IMR-90 (cell line): Measurements from ENCODE around the gene BNIP5. TPM values are rescaled to one million over a fixed set of nuclear protein-coding genes. Genes with fewer than 3 reads are reported as not detected.

ENCODE experiments used
- ATAC-seq: fragments of 200-7000 bp; cut with Tn5 transposase; 2 replicates; pipeline ENCODE4 v1.9.1; 2020; ENCODE audit warnings: low read depth, mild to moderate bottlenecking, moderate library complexity
- BruUV-seq: library from RNA; stranded (reverse); fragments of 400-500 nt; replicated peaks from 2 replicates; lab custom pipeline; 2021; lab: Mats Ljungman, UMichigan
- CTCF ChIA-PET: fragments of 300-600 bp; formaldehyde crosslinking; extraction: SDS; loops from one replicate; lab custom pipeline; 2021; ENCODE audit warnings: antibody characterized with exemption; lab: Yijun Ruan, JAX
- POLR2A ChIA-PET: fragments of 300-600 bp; sonication (Branson Sonifier 250); formaldehyde crosslinking; loops from one replicate; lab custom pipeline; 2022; ENCODE audit warnings: antibody characterized with exemption; ENCODE audit not compliant: unreplicated experiment; lab: Charles Lee
- DNase-seq: peaks from one replicate; pipeline ENCODE4 v3.0.0; 2013
- H2AFZ ChIP-seq: replicated peaks from 2 replicates; pipeline ENCODE3; 2013; ENCODE audit warnings: low read length, mild to moderate bottlenecking; ENCODE audit not compliant: poor library complexity
- H2AK5ac ChIP-seq: 2 replicates; pipeline ENCODE4 v1.6.1; 2013; ENCODE audit warnings: low read depth, low read length, inconsistent platforms
- H2AK9ac ChIP-seq: replicated peaks from 2 replicates; pipeline ENCODE3; 2013; ENCODE audit warnings: mild to moderate bottlenecking, low read depth, low read length, moderate library complexity; ENCODE audit not compliant: poor library complexity
- H2BK120ac ChIP-seq: 2 replicates; pipeline ENCODE4 v1.6.1; 2013; ENCODE audit warnings: low read depth, low read length, inconsistent platforms
- H2BK15ac ChIP-seq: 3 replicates; pipeline ENCODE4 v1.6.1; 2013; ENCODE audit warnings: low read depth, low read length, inconsistent platforms
- H2BK20ac ChIP-seq: 2 replicates; pipeline ENCODE4 v1.6.1; 2013; ENCODE audit warnings: low read depth, mild to moderate bottlenecking, inconsistent platforms, low read length, moderate library complexity
- H2BK5ac ChIP-seq: 2 replicates; pipeline ENCODE4 v1.6.1; 2013; ENCODE audit warnings: mild to moderate bottlenecking, low read depth, low read length, inconsistent platforms; ENCODE audit not compliant: poor library complexity, severe bottlenecking
- H3K14ac ChIP-seq: replicated peaks from 2 replicates; pipeline ENCODE4 v1.6.1; 2013; ENCODE audit warnings: low read depth, low read length, inconsistent platforms
- H3K18ac ChIP-seq: 2 replicates; pipeline ENCODE4 v1.6.1; 2013; ENCODE audit warnings: low read depth, low read length, control low read depth
- H3K23ac ChIP-seq: 2 replicates; pipeline ENCODE4 v1.6.1; 2013; ENCODE audit warnings: low read depth, low read length, inconsistent platforms
- H3K27ac ChIP-seq: 2 replicates; pipeline ENCODE4 v1.5.1; 2013; ENCODE audit warnings: mild to moderate bottlenecking, control low read depth, low read length; ENCODE audit not compliant: insufficient read depth
- H3K27me3 ChIP-seq: 2 replicates; pipeline ENCODE4 v1.6.1; 2013; ENCODE audit warnings: low read length; ENCODE audit not compliant: control insufficient read depth, insufficient read depth
- H3K36me3 ChIP-seq: 2 replicates; pipeline ENCODE4 v1.6.1; 2013; ENCODE audit warnings: low read length, mixed read lengths; ENCODE audit not compliant: control insufficient read depth, insufficient read depth
- H3K4ac ChIP-seq: 2 replicates; pipeline ENCODE4 v1.6.1; 2013; ENCODE audit warnings: low read depth, low read length, inconsistent platforms
- H3K4me1 ChIP-seq: 2 replicates; pipeline ENCODE4 v1.6.1; 2013; ENCODE audit warnings: low read length, mixed read lengths; ENCODE audit not compliant: control insufficient read depth, insufficient read depth
- H3K4me2 ChIP-seq: 2 replicates; pipeline ENCODE4 v1.6.1; 2013; ENCODE audit warnings: low read depth, mild to moderate bottlenecking, control low read depth, low read length, moderate library complexity
- H3K4me3 ChIP-seq: 2 replicates; pipeline ENCODE4 v1.5.1; 2013; ENCODE audit warnings: low read depth, mild to moderate bottlenecking, control low read depth, low read length, moderate library complexity; ENCODE audit not compliant: insufficient read depth
- H3K56ac ChIP-seq: 2 replicates; pipeline ENCODE4 v1.6.1; 2013; ENCODE audit warnings: low read length, inconsistent platforms; ENCODE audit not compliant: insufficient read depth; ENCODE audit errors: extremely low read depth
- H3K79me1 ChIP-seq, 2 experiments: 2 replicates each; pipeline ENCODE4 v1.6.1; 2013; ENCODE audit warnings: low read length in 2 of 2, inconsistent platforms in 1 of 2, low read depth in 1 of 2
- H3K9ac ChIP-seq: 2 replicates; pipeline ENCODE4 v1.6.1; 2013; ENCODE audit warnings: low read depth, low read length, control low read depth
- H3K9me1 ChIP-seq: 2 replicates; pipeline ENCODE4 v1.6.1; 2013; ENCODE audit warnings: low read length, inconsistent platforms; ENCODE audit not compliant: insufficient read depth
- H3K9me3 ChIP-seq: 2 replicates; pipeline ENCODE4 v1.6.1; 2013; ENCODE audit warnings: low read length; ENCODE audit not compliant: control insufficient read depth, insufficient read depth
- H4K20me1 ChIP-seq: 2 replicates; pipeline ENCODE4 v1.6.1; 2013; ENCODE audit warnings: low read length, inconsistent platforms; ENCODE audit not compliant: insufficient read depth
- H4K5ac ChIP-seq: 2 replicates; pipeline ENCODE4 v1.6.1; 2013; ENCODE audit warnings: mild to moderate bottlenecking, low read depth, low read length, control low read depth
- H4K8ac ChIP-seq, 2 experiments: 2 replicates each; pipeline ENCODE4 v1.6.1; 2013; ENCODE audit warnings: low read depth in 2 of 2, low read length in 2 of 2, control low read depth in 1 of 2, inconsistent platforms in 1 of 2
- H4K91ac ChIP-seq: 2 replicates; pipeline ENCODE4 v1.6.1; 2013; ENCODE audit warnings: low read depth, low read length, inconsistent platforms; ENCODE audit not compliant: insufficient read depth
- BHLHE40 ChIP-seq: fragments of 150-350 bp; IDR thresholded peaks from 2 replicates; pipeline ENCODE4 v1.6.1; 2016; ENCODE audit warnings: mild to moderate bottlenecking, low read depth, low read length
- CTCF ChIP-seq: conservative IDR thresholded peaks from 2 replicates; pipeline ENCODE4 v1.5.1; 2012; ENCODE audit warnings: mild to moderate bottlenecking, low read depth, low read length, improper control_type of control experiment
- FOS ChIP-seq: fragments of 150-350 bp; IDR thresholded peaks from 2 replicates; pipeline ENCODE4 v1.6.1; 2016; ENCODE audit warnings: low read depth, low read length
- MAZ ChIP-seq: IDR thresholded peaks from 2 replicates; pipeline ENCODE4 v1.6.1; 2012; ENCODE audit warnings: low read depth, mild to moderate bottlenecking, low read length, improper control_type of control experiment, moderate library complexity, borderline replicate concordance
- MXI1 ChIP-seq: IDR thresholded peaks from 2 replicates; pipeline ENCODE4 v1.6.1; 2012; ENCODE audit warnings: low read depth, mild to moderate bottlenecking, low read length, moderate library complexity, borderline replicate concordance
- USF2 ChIP-seq: fragments of 150-350 bp; IDR thresholded peaks from 2 replicates; pipeline ENCODE4 v1.6.1; 2017; ENCODE audit warnings: mild to moderate bottlenecking, antibody characterized with exemption, low read length, low read depth
- WGBS, 2 experiments: methylation state at CpG; one replicate each; pipeline versions ENCODE4 v1.1.5 to v1.1.7; 2013; ENCODE audit warnings: missing lambda C conversion rate in 2 of 2; ENCODE audit not compliant: insufficient read length in 1 of 2; ENCODE audit errors: extremely low coverage in 2 of 2; 5-methylcytosine and 5-hydroxymethylcytosine counted together
- dilution Hi-C: fragments of 300-500 bp; cut with HindIII; formaldehyde crosslinking; loops from one replicate; pipeline ENCODE4 v1.14.3; 2018; ENCODE audit warnings: low sequenced_read_pairs; ENCODE audit not compliant: unreplicated experiment
- in situ Hi-C: fragments of 300-500 bp; cut with MboI; formaldehyde crosslinking; loops from 3 replicates; pipeline ENCODE4 v1.14.3; 2019; ENCODE audit warnings: low sequenced_read_pairs, inconsistent platforms, mixed read lengths
- intact Hi-C: fragments of 100-400 bp; cut with micrococcal nuclease; formaldehyde crosslinking; loops from 2 replicates; pipeline ENCODE4 v1.10.0; 2022
- polyA plus RNA-seq, 3 experiments: library from polyadenylated mRNA; depleted of rRNA; stranded (reverse); fragments of >200 nt; gene quantifications; 2 replicates each; pipeline ENCODE4 v1.2.3, GENCODE V29; 2012; ENCODE audit warnings: low replicate concordance in 1 of 3
- total RNA-seq: library from RNA; depleted of rRNA; stranded (reverse); fragments of >200 nt; gene quantifications from 2 replicates; pipeline ENCODE4 v1.2.3, GENCODE V29; 2012

BNIP5 gene
- total and polyA plus RNA-seq, 2 of the 4 experiments (the other 2 are of a cell fraction): not detected

- peaks cover 11% of the 10 kb centered on the region for H3K4me1 ChIP-seq
- H3K18ac ChIP-seq: 0 out of 2 replicates have a peak overlapping the region, but pooled peaks have one; percentile 2
- in situ Hi-C loops (no loop called here), intact Hi-C loops (no loop called here), dilution Hi-C loops (no loop called here)
- no peaks in the 10 kb centered on the region for H3K36me3 ChIP-seq
- POLR2A ChIA-PET: interaction anchor here (0.6 kb wide), 1 partner anchor 46 kb away, joined by 11 read pairs; no protein-coding TSS in a partner anchor
- H3K4me2 ChIP-seq: peak overlapping the region; percentile 10
- peak overlapping the region; percentile 10; the same call in 1 of the 2 replicates for H2BK20ac ChIP-seq
- peak overlapping the region; percentile 15; the same call in 1 of the 2 replicates for H3K14ac ChIP-seq
- H3K27ac ChIP-seq: no peak overlapping the region
- peak overlapping the region; percentile 36; the same call in 1 of the 2 replicates for H3K23ac ChIP-seq
- CTCF ChIA-PET: interaction anchor here (0.6 to 2.9 kb wide), 2 partner anchors 10 to 327 kb away, joined by 5 to 22 read pairs; no protein-coding TSS in a partner anchor
- H3K9me1 ChIP-seq: peaks cover 3% of the 10 kb centered on the region; the same call in 1 of the 2 replicates
- DNase-seq: peak; percentile 92
- H4K5ac ChIP-seq: no peak overlapping the region
- peak overlapping the region; percentile 6 for H2AK9ac ChIP-seq
- H2AK5ac ChIP-seq: peak overlapping the region; percentile 36; the same call in 1 of the 2 replicates
- peaks cover 4% of the 10 kb centered on the region; the same call in 1 of the 2 replicates for H4K20me1 ChIP-seq
- H3K56ac ChIP-seq: no peak overlapping the region
- 23% methylated on average over 7 of the region's 15 CpGs; no CpG with 5 or more reads in 1 of the 2 experiments for WGBS, 2 experiments
- TF ChIP-seq MAZ: no peak
- TF ChIP-seq FOS: peak; percentile 92
- TF ChIP-seq BHLHE40: peak; percentile 91
- 0 out of 2 replicates have a peak, but pooled peaks have one; percentile 13 for TF ChIP-seq USF2
- no peak for TF ChIP-seq CTCF
- peak; percentile 75; the same call in 1 of the 2 replicates for TF ChIP-seq MXI1
- H3K4ac ChIP-seq: peak overlapping the region; percentile 15; the same call in 1 of the 2 replicates
- H2BK5ac ChIP-seq: peak overlapping the region; percentile 2
- no peak overlapping the region for H3K4me3 ChIP-seq
- ATAC-seq: peak; percentile 92
- no TSS peak for BruUV-seq
- no peaks in the 10 kb centered on the region for H3K79me1 ChIP-seq
- peak overlapping the region; percentile 30 for H2BK120ac ChIP-seq
- H2AFZ ChIP-seq: peak overlapping the region; percentile 1
- peaks cover 2% of the 10 kb centered on the region; the same call in 1 of the 2 replicates for H3K27me3 ChIP-seq
- peak overlapping the region in 1 of 2 experiments; percentile 38; a peak in 2 of 4 replicates for H4K8ac ChIP-seq
- no peak overlapping the region for H2BK15ac ChIP-seq
- H3K9me3 ChIP-seq: no peaks in the 10 kb centered on the region
- H3K9ac ChIP-seq: no peak overlapping the region
- H4K91ac ChIP-seq: no peak overlapping the region
Measured at GRCh38 chr6:36350681-36351571, 14.2 kb upstream of the BNIP5 start.
